Measurements from ENCODE around the gene PLA2G2D.

The PLA2G2D gene

DNA sequence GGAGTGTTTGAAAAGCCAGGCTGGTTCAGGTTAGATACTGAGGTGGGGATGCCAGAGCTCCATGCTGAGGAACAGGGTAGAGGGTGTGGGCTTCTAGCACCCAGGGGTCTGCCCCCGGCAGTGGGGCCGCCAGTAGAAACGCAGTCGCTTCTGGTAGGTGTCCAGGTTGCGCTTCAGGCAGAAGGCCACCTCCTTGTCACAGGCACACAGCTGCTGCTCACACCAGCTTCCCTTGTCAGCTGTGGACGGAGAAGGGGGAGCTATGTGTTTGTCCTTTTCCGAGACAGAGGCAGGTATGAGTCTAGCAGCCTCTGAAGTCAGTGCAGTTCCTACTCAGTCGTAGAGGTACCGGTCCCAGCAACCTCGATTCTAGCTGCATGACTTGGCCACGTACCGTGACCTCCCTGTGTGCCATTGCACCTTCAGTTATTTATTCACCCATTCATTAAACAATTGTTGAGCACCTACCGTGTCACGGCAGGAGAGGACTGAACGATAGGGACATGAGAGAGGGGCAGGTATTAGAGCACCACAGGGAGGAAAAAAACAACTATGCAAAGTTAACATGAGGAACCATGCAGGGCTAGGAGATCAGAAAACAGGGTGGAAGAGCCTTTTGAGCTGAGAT lies 5.2 kb downstream of the PLA2G2D start:
- no peak for DNase-seq (ENCODE audit: low spot score)

DNA sequence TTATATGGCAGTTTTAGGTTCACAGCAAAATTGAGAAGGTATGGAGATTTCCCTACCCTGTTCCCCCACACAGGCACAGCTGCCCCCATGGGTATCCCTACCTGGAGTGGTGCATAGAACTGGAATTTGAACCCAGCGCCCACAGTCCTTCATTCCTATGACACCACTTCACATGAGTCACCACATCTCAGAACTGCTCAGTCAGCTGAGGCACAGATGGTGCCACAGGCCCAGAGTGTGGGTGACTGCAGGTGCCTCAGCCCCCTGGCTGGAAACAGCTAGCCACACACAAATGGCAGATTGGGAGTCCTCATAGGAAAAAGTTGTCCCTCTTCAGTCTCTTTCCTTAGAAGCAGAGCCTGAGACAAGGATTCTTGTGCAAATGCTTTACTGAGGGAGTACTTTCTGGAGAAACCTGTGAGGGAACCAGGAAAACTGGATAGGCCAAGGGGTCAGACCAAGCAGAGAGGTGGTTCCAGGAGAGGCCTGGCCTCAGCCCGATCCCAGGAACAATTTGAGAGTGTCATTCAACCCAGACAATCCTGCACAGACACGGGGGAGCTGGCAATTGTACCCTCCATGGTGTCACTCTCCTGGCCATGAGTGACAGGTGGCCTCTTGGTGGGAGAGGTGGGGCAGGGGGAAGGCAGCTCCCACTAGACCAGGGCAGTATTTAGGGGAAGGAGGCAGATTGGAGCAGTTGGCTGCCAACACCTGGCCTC lies 6.9 kb downstream of the PLA2G2D start:
- no peak for DNase-seq (ENCODE audit: low spot score)

GRCh38 chr1:20111452-20111851 lies 7.9 kb downstream of the PLA2G2D start:
- no peak for DNase-seq (ENCODE audit: low spot score)

DNA sequence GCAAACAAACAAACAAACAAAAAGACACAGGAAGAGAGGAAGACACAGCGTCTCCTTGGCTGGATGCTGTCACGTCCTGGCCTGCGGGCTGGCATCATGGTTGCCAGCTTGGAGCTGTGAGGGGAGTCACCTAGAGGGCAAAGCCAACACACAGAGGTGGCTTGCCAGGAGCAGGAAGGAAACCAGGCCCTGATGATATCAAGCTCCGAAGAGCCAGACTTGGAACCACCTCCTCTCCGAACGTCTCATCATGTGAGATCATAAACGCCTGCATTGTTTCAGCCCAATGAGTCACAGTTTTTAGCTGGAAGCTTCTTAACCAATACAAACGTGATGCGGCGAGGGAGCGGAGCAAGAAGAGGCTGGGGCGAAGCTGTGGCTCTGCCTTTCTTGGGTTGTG lies 8.7 kb downstream of the PLA2G2D start:
- no peak for DNase-seq (ENCODE audit: low spot score)

DNA sequence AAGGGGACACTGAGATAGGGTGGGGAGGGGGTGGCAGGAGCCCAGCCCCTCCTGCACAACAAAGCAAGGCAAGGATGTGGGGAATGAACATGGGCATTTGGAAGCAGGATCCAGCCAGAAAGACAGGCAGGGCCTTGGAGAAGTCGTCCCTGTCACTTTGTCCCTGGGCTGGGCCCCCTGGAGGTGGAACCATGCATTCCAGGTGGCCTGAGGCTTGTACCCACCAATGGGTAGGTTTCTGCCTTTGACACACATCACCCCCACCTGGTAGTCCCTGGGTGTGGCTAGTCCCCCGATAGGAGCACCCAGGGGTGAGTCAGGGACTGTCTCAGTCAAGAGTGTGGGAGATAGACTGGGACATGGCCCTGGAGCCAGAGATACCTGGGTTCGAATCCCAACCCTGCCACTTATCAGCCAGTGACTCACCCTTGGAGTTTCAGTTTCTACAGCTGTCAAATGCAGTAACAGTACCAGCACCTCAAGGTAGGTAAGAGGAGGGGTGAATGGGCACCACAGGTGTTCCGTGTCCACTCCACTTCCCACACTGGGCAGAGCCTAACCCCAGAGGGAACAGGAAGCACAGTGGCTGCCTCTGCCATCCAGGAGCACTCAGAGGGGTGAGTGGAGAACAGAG lies 10.0 kb downstream of the PLA2G2D start:
- no peak for DNase-seq (ENCODE audit: low spot score)

DNA sequence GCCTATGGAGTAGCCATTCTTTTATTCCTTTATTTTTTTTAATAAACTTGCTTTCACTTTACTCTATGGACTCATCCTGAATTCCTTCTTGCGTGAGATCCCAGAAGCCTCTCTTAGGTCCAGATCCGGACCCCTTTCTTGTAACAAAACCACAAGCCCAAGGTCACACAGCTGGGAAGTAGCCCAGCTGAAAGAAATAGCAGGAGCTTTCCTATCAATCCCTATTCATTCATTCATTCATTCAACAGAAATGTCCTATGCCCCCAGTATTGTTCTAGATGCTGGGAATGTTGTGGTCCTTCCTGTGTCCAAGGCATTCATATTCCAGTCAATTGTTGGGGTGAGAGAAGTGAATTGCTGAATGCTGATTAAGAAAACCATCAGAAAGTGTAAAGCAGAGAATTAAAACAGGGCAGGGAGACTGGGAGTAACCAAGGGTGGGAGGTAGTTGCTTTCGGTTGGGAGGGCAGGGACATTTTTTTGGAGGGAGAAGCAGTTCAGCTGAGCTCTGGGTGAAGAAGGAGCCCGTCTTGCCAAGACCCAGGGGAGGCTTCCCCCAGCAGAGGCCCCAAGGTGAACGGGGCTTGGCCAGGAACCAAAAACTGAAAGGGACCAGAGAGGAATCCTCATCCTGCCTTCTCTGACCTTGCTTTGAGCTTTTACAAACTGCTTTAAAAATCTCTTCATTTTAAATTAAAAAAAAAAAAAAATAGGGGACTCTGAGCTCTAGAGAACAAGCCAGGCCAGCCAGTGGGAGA lies 10.8 kb downstream of the PLA2G2D start:
- DNase-seq (ENCODE audit: low spot score), result no peak

DNA sequence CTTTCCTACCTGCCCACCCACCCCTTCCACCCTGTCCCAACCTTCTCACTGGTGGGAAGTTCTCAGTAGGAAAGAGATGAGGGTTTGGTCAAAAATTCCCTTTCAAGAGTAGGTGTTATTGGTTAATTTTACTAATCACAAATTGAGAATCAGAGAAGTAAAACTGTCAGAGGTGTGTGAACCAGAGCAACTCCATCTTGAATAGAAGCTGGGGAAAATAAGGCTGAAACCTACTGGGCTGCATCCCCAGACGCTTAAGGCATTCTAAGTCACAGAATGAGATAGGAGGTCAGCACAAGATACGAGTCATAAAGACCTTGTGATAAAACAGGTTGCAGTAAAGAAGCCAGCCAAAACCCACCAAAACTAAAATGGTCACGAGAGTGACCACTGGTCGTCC lies 11.5 kb downstream of the PLA2G2D start:
- no peak for DNase-seq (ENCODE audit: low spot score)

DNA sequence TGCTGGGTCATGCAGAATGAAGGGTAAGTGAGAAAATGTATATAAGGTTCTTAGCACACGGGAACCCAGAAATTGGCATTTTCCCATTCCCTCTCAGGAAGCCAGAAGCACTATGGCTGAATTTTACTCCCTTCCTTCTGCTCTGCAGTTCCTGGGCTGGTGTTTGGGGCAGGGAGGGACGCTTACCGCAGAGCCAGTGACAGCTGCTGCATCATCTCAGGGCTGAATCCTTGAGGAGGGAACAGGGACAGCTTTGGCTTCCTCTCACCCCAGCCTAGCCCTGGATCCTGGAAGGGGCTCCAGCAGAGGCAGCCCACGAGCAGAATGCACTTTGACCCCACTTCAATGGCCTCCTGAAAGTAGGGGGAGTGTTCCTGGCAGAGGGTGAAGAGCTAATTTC lies 12.0 kb downstream of the PLA2G2D start:
- no peak for DNase-seq (ENCODE audit: low spot score)

- no peak for DNase-seq (ENCODE audit: low spot score)
Observed at GRCh38 chr1:20105856-20106255, 13.5 kb downstream of the PLA2G2D start.

DNA sequence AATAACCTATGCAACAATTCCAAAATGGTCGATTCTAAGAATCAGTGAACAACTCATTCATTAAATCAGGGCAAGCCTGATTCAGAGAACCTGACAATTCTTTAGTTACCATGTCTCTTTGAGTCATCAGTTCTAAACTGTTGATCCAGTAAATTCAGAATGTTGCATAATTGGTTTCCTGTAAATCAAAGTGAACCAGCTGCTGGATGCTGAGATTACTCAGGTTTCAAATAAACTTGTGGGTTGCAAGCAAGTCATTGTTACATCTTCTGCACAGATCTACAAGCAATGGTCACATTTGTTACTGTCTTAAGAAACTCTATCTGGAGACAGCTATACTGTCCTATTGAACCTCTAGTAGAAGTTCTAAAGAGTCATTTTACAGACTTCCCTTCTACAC lies 16.5 kb downstream of the PLA2G2D start:
- DNase-seq (ENCODE audit: low spot score), result peak; percentile 41

DNA sequence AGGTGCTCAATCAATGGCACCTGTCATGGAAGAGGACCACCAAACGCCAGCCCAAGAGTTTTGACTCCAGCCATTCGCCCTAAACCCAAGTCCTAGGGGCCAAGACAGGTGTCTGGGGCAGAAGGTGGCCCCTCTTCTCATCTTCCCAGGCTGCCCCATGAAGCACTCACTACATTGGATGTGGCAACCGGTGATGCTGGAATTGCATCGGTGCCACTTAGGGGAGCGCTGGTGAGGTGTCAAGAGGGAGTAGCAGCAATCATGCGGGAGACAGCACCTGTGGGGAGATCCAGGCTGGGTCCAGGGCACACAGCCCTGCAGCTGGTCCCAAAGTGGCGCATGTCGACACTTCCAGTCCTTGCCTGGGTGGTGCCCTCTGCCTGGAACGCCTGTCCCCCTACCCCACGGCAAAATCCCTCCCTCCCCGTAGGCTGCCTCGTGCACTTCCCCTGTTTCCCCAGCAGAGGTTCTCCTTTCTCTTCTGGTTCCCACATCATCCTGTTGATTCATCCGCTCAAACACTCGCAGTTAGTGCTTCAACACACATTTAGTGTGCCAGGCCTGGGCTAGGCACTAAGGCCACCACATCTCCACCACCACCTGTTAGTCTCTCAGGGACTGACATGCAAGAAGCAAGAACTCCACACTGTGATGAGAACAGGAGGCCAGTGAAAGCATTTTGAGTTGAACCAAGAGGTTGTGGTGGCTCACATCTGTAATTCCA lies 18.5 kb downstream of the PLA2G2D start:
- DNase-seq (ENCODE audit: low spot score), result peak; percentile 73

DNA sequence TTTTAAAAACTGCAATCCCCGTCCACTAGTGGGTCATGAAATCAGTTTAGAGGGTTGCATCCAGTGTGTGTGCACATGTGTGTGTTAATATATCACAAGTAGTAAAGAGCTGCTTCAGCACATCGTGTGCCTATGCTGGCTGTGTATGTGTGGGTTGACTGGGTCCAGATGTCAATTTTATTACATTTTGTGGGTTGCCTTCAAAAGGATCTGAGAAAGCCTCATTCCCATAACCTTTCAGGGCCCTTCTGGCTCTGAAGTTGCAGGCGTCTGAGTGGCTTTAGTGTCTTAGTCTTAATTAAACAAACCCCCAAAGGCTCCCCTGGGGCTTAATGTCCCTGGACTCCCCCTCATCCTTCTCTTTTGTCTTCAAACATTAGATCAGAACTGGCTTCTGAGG lies 19.8 kb downstream of the PLA2G2D start:
- no peak for DNase-seq (ENCODE audit: low spot score)

DNA sequence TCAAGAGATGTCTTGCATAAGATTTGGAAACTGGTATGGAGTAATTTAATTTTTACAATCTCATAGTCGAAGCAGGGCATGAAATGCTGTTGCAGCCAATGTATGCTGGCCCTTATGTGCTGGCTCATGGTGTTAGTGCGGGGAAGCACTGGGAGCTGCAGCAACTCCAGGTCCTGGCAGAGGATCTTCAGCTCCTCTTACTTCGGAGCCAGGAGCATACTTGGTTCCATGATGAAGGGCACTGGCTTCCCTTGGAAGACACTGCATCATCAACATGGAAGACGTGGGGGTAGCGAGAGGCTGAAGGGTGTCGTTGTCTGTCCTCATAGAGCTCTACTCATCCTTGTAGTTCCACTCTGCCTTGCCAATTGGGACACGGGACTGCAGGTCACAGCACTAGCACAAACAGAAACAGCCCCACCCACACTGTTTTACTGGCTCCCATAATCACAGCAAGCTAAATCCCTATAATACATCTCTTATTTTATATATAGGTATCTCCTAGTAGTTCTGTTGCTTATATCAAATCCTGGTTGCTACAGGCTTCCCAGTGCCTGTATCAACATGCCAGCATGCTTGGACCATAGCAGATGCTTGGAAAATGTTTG lies 22.4 kb downstream of the PLA2G2D start:
- DNase-seq (ENCODE audit: low spot score), result no peak

DNA sequence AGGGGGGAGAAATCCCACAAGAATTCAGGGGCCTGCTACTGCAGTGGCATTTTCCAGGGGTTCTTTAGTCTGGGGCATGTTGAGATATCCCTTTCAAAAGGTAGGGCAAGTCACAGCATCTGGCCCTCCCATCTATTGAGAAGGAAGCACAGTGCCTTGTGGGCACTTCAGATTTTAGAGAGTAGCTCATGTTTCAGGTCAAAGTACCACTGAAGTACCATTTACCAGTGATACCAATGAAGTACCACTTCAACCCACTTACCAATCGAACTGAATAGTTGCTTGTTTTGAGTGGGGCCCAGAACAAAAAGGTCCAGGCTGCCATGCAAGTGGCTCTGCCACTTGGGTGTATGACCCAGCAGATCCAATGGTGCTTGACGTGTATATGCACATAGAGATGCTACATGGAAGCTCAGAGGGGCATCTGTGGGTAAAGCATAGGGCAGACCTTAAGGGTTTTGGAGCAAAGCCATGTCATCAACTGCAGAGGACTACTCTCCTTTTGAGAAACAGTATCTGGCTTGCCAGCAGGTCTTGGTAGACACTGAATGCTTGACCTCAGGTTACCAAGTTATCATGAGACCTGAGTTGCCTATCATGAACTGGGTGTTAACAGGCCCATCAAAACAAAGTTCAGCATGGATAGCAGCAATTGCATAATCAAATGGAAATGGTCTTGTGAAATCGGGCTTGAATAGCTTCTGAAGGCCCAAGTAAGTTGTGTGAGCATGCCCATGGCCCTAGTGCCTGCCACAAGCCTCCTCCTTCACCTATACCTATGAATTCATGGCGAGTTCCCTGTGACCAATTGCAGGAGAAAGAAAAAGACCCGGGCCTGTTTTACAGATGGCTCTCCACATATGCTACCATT lies 23.5 kb downstream of the PLA2G2D start:
- DNase-seq (ENCODE audit: low spot score), result no peak

GRCh38 chr1:20093940-20094391 lies 25.4 kb downstream of the PLA2G2D start:
- DNase-seq (ENCODE audit: low spot score), result no peak

- DNase-seq (ENCODE audit: low spot score), result no peak
Observed at GRCh38 chr1:20093303-20093702, 26.0 kb downstream of the PLA2G2D start.

GRCh38 chr1:20090641-20091040 lies 28.7 kb downstream of the PLA2G2D start:
- no peak for DNase-seq (ENCODE audit: low spot score)

- no peak for DNase-seq (ENCODE audit: low spot score)
Observed at GRCh38 chr1:20090119-20090518, 29.2 kb downstream of the PLA2G2D start.

- no peak for DNase-seq (ENCODE audit: low spot score)
Observed at GRCh38 chr1:20089328-20090077, 29.8 kb downstream of the PLA2G2D start.

DNA sequence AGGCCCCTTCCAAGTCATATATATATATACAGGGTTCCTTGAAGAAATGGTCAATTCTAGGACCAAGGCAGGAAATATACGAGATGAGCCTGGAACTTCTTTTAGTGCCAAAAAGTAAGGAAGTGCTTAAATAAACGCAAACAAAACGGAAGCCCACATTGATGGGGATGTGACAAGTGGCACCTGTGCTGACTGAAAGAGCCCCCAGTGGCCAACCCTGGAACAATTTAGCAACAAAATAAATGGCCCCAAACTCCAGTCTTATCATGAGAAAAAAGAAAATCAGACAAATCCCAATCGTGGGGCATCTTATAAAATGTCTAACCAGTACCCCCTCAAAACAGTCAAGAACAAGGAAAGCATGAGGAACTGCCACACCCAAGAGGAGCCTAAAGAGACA lies 31.7 kb downstream of the PLA2G2D start:
- DNase-seq (ENCODE audit: low spot score), result no peak

All from AG08396 (cell line).